ENCODE results near the gene FLNB. TPM values are rescaled to one million over a fixed set of nuclear protein-coding genes. Genes with fewer than 3 reads are reported as not detected.

FLNB gene
- polyA plus RNA-seq, 1 of the 3 experiments (the other 2 are of a cell fraction) = 127 TPM

GRCh38 chr3:58180099-58180880 lies 172.1 kb downstream of the FLNB start:
- Histone ChIP-seq H3K36me3 (replicated peaks in 1 of 2; ENCODE audit: control insufficient read depth in 1 of 2, insufficient read depth in 2 of 2, low read length in 1 of 2) (no peaks in the 10 kb centered on the region), H3F3A (replicated peaks; ENCODE audit: insufficient read depth) (no peaks in the 10 kb centered on the region), H3K4me3 (ENCODE audit: low read depth in 2 of 2, low read length in 1 of 2) (no peak overlapping the region), H4K20me1 (ENCODE audit: insufficient read depth) (no peaks in the 10 kb centered on the region), H3K9ac (no peak overlapping the region), H2AFZ (ENCODE audit: low read depth) (no peak overlapping the region), H3K27me3 (ENCODE audit: insufficient read depth) (no peaks in the 10 kb centered on the region), H3K79me2 (ENCODE audit: insufficient read depth) (no peaks in the 10 kb centered on the region), H3K4me1 (ENCODE audit: control insufficient read depth in 1 of 2, insufficient read depth in 2 of 2, low read depth in 1 of 2, low read length in 1 of 2) (peaks cover 0 to 4% of the 10 kb centered on the region in 2 experiments; a peak in 1 of 4 replicates), H3K9me2 (no peaks in the 10 kb centered on the region), H3K27ac (ENCODE audit: low read depth in 2 of 2, low read length in 1 of 2) (no peak overlapping the region), H3K9me3 (no peaks in the 10 kb centered on the region), H3K4me2 (no peak overlapping the region)
- ChIA-PET POLR2A (no interaction called here), CTCF (interaction anchor here (1.1 to 6.5 kb wide), 6 partner anchors 13 to 172 kb away, joined by 3 to 68 read pairs (median 54); partner anchors contain the start of genes FLNB, HTD2 and RPP14)
- 84% methylated on average over 9 of the region's 12 CpGs for WGBS (ENCODE audit: low lambda C conversion rate)
- DNase-seq = no peak
- TF ChIP-seq MEF2A (IDR thresholded peaks at IDR 0.05; ENCODE audit: borderline replicate concordance, low read depth) (no peak), RAD21 (IDR thresholded peaks at IDR 0.05; ENCODE audit: low read length) (no peak), RFX5 (IDR thresholded peaks at IDR 0.05; ENCODE audit: low read length) (no peak), GABPA (IDR thresholded peaks at IDR 0.05; ENCODE audit: low read depth) (no peak), USF2 (IDR thresholded peaks at IDR 0.05; ENCODE audit: borderline replicate concordance, low read depth, low read length) (no peak), FOXM1 (IDR thresholded peaks at IDR 0.05; ENCODE audit: low read depth) (no peak), TEAD4 (IDR thresholded peaks at IDR 0.05; ENCODE audit: borderline replicate concordance, insufficient read depth) (no peak), TAF1 (IDR thresholded peaks at IDR 0.05; ENCODE audit: borderline replicate concordance, low read depth, low read length) (no peak), YY1 (IDR thresholded peaks at IDR 0.05; ENCODE audit: low read depth) (no peak), MXI1 (IDR thresholded peaks at IDR 0.05; ENCODE audit: low read depth, low read length) (no peak), RXRA (IDR thresholded peaks at IDR 0.05; ENCODE audit: borderline replicate concordance, low read depth) (no peak), JUND (IDR thresholded peaks at IDR 0.05) (no peak), NRF1 (IDR thresholded peaks at IDR 0.05; ENCODE audit: low read depth, low read length) (no peak), NFIC (IDR thresholded peaks at IDR 0.05; ENCODE audit: borderline replicate concordance) (no peak), RCOR1 (IDR thresholded peaks at IDR 0.05; ENCODE audit: low read length) (no peak), SMC3 (IDR thresholded peaks at IDR 0.05; ENCODE audit: low read depth, low read length) (no peak), ELF1 (IDR thresholded peaks at IDR 0.05) (no peak), TCF12 (IDR thresholded peaks at IDR 0.05) (no peak)

GRCh38 chr3:58180940-58181587 lies 172.8 kb downstream of the FLNB start:
- DNase-seq = no peak
- 92% methylated on average over 1 of the region's 1 CpG for WGBS (ENCODE audit: low lambda C conversion rate)
- H3K4me3 ChIP-seq (ENCODE audit: low read depth in 2 of 2, low read length in 1 of 2) = no peak overlapping the region
- H3K79me2 ChIP-seq (ENCODE audit: insufficient read depth) = no peaks in the 10 kb centered on the region
- no peaks in the 10 kb centered on the region for H3K27me3 ChIP-seq (ENCODE audit: insufficient read depth)
- H2AFZ ChIP-seq (ENCODE audit: low read depth) = no peak overlapping the region
- H3K4me1 ChIP-seq (ENCODE audit: control insufficient read depth in 1 of 2, insufficient read depth in 2 of 2, low read depth in 1 of 2, low read length in 1 of 2) = peaks cover 0 to 4% of the 10 kb centered on the region in 2 experiments; a peak in 1 of 4 replicates
- no peak for TF ChIP-seq YY1 (IDR thresholded peaks at IDR 0.05; ENCODE audit: low read depth)
- TF ChIP-seq FOXM1 (IDR thresholded peaks at IDR 0.05; ENCODE audit: low read depth) = no peak
- no peak for TF ChIP-seq RCOR1 (IDR thresholded peaks at IDR 0.05; ENCODE audit: low read length)
- TF ChIP-seq MAX (IDR thresholded peaks at IDR 0.05; ENCODE audit: low read depth) = no peak
- TF ChIP-seq TAF1 (IDR thresholded peaks at IDR 0.05; ENCODE audit: borderline replicate concordance, low read depth, low read length) = no peak
- no peak for TF ChIP-seq MEF2A (IDR thresholded peaks at IDR 0.05; ENCODE audit: borderline replicate concordance, low read depth)
- TF ChIP-seq EZH2phosphoT487 (IDR thresholded peaks at IDR 0.05; ENCODE audit: borderline replicate concordance, low read depth) = no peak
- no peak for TF ChIP-seq CTCF (IDR thresholded peaks at IDR 0.05)
- no peak for TF ChIP-seq POLR2AphosphoS5 (IDR thresholded peaks at IDR 0.05; ENCODE audit: low read depth, low read length)
- H4K20me1 ChIP-seq (ENCODE audit: insufficient read depth) = no peaks in the 10 kb centered on the region
- ChIA-PET CTCF (interaction anchor here (4.4 to 6.5 kb wide), 4 partner anchors 14 to 126 kb away, joined by 48 to 68 read pairs (median 62); partner anchors contain the start of genes HTD2 and RPP14), POLR2A (no interaction called here)
- no peak overlapping the region for H3K9ac ChIP-seq
- H3K36me3 ChIP-seq (replicated peaks in 1 of 2; ENCODE audit: control insufficient read depth in 1 of 2, insufficient read depth in 2 of 2, low read length in 1 of 2) = no peaks in the 10 kb centered on the region
- no peaks in the 10 kb centered on the region for H3K9me2 ChIP-seq
- no peak overlapping the region for H3K27ac ChIP-seq (ENCODE audit: low read depth in 2 of 2, low read length in 1 of 2)
- no peaks in the 10 kb centered on the region for H3F3A ChIP-seq (replicated peaks; ENCODE audit: insufficient read depth)
- no peaks in the 10 kb centered on the region for H3K9me3 ChIP-seq
- H3K4me2 ChIP-seq = no peak overlapping the region

Data from SK-N-SH (cell line).